ENCODE data around the gene PSG11.
"Not testable (repeated sequence)": the region's sequence is repeated elsewhere in the genome, so short reads cannot be mapped to it uniquely, and the experiment has no call there.

The PSG11 gene

DNA sequence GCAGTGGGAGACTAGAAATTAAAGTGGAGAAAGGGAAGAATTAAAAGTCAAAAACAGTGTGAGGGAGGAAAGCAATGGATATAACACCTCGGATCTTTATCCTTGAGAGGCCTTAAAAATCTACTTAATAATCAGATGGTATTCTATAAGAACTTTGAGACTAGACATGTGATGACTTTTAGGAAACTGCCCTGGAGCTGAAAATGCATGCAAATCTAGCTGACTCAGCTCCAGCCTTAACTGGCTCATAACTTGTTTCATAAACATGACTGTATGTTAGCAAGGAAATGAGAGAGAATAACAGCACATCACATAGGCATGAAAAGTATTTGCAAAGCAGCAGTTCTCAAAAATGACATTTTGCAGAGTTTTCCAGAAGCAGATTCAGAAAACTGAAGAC is 38.1 kb downstream of the PSG11 start:
- DNase-seq = not testable (repeated sequence)

DNA sequence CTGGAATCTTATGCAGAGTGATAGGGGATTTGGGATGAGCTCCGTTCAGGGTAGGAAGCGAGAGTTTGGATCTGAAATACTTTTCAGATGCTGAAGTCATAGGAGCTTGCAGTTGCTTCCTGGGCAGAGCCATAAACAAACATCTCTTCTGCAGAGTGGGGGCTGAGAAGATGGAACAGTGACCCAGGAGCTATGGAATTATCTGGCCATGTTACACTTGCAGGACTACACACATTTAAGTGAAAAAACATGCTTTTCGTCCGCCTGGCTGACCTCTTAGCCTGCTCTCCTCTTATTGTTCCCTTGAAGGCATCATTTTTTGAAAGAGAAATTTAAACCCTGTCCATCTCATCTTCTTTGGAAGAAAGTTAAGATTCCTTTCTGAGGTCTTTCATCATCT is 40.7 kb downstream of the PSG11 start:
- DNase-seq = no peak

DNA sequence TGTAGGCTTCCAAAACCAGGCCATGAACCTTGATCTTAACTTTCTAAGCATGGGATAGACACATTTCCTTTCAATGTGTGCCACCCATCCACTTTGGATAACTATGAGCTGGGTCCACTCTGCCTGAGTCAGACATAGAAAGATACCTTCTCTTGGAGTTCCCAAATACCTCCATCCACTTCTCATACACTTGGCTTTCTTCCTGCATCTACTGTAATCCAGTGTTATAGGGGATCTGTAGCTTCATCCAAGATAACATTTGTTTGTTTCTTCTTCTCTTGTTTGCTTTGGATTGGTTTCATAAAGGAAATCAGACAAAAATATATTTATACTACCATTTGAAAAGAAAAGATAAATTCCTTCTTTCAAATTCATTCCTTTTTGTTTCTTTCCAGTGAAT is 44.2 kb downstream of the PSG11 start:
- not testable (repeated sequence) for DNase-seq

DNA sequence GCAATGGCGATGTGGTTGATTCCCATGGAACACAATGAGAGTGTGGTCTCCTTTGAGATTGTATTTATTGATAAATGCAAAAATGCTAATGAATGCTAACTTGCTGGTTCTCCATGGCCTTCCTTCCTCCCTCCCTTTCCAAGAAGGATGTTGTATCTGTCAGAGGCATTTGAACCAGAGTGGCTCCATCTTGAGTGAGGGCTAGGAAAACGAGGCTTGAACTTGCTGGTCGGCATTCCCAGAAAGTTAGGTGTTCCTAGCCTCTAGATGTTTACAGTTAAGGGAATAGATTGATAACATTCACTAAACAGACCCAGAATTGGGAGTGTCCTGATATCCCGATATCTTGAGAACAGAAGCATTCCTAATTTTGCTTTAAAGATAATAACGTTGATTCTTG is 54.8 kb downstream of the PSG11 start:
- DNase-seq = not testable (repeated sequence)

DNA sequence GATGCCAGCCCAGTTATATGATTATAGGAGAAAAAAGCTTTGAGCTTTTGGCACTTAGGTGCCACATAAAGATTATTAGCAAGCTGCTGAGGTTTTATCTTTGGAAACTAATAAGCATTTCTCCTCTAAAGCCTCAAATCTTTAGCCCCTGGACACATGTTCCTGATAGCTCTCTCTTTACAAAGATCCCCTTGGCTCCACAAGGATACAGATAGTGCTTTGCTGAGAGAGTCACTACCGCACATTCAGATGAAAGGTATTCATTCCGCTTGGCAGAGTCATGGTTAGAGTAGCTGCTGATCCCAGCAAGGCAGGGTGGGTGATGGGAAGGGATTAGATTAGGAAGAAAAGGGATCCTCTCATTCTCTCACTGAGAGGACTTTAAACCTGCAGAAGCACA is 61.1 kb downstream of the PSG11 start:
- DNase-seq = no peak

DNA sequence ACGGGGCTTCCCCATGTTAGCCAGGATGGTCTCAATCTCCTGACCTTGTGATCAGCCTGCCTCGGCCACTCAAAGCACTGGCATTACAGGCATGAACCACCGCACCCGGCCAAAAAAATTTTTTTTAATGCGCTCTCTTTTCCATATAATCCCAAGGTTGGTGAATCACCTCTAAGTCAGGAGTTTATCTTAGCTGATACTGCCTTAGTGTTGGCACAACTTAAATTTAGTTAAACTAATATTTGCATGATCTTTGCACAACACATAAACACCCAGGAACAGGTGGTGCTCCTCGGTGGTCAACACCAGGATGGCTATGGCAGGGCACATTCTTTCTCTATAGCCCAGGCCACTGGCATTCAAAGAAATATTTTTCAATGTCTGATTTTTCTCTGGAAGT is 65.2 kb downstream of the PSG11 start:
- DNase-seq = no peak
